NCI-H128 (cell line): ENCODE data around the gene ATP1B3.
"Not testable (repeated sequence)": the region's sequence is repeated elsewhere in the genome, so short reads cannot be mapped to it uniquely, and the experiment has no call there.

Experiments used
- DNase-seq: peaks from one replicate; lab custom pipeline; 2025; ENCODE audit not compliant: unreplicated experiment; lab: John Stamatoyannopoulos, UW

Gene ATP1B3

DNA sequence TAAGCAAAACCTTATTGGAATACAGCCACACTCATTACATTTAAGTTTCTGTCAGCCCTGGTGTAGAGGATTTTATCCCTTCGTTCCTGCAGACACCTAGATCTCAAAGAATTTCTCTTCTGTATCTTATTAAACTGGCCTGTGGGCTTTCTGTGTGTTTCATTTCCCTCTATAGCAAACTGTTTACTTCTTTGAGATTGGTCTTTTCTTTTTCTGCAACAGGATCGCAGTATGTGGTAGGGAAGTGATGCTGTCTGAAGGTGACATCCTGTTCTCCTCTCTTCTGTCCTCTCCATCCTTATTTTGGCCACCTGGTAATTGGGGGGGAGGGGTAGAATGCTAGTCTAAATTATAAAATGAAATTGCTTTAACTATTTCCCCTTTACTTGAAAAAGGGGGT lies 25.5 kb downstream of the ATP1B3 start:
- no peak for DNase-seq

GRCh38 chr3:141904203-141904602 lies 27.8 kb downstream of the ATP1B3 start:
- DNase-seq: no peak

DNA sequence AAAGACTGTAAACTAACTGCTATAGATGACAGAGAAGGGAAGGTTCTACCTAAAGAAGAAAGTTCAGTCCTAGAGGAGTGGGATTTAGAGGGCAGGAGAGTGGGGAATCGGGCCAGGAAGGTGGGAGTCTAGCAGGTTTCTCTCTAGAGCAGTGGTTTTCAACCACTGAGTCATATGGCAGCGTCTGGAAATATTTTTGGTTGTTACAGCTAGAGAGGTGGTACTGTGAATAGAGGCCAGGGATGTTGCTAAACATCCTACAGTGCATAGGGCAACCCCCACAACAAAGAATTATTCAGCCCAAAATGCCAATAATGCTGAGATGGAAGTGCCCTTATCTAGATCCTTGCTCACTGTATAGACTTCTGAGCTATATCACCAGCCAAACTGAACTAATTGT lies 28.7 kb downstream of the ATP1B3 start:
- no peak for DNase-seq

DNA sequence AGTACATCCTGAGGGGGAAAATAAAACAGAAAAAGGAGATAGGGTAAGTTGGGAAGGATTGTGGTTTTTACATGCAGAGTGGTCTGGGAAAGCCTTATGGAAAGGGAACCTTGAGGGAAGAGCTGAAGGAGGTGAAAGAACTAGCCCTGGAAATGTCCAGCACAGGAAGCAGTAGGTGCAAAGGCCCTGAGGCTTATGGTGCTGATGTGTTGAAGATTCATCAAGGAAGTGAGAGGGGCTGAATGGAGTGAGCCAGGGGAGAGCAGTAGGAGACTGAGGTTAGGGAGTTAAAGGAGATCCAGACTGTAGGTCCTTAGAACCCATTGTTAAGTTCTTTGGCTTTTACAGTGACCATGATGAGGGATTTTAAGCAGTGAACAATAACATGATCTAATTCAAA lies 33.0 kb downstream of the ATP1B3 start:
- no peak for DNase-seq

DNA sequence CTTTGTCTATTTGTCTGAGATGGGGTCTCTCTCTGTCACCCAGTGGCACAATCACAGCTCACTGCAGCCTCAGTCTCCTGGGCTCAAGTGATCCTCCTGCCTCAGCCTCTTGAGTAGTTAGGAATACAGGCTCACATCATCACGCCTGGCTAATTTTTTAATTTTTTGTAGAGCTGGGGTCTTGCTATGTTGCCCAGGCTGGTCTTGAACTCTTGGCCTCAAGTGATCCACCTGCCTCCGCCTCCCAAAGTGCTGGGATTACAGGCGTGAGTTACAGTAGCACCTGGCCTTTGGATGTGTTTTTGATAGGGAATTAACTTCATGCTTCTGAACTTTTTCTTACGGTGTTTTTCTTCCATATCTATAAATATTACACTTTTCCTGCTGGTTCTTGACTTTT lies 33.5 kb downstream of the ATP1B3 start:
- not testable (repeated sequence) for DNase-seq

DNA sequence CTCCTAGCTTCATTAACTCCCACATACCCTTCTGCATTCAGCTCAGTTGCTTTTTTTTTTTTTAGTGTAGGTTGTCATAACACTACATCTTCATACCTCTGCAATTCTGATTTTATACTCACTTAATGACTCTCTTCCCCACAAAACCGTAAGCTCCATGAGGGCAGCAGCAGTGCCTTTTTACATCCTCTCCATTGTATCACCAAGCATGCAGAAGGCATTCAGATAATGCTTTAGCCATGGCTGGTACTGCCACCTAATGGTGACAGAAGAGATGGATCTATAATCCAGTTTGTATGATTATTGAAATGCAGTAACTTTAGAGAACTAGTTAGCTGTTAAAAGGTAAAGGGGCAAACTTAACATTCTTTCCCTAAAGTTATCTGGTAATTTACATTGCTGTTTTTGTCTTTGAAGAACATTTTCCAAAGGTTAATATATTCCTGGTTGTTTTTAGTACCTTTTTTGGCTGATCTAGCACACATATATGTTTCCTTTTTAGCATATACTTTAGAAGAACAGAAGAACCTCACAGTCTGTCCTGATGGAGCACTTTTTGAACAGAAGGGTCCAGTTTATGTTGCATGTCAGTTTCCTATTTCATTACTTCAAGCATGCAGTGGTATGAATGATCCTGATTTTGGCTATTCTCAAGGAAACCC lies 36.8 kb downstream of the ATP1B3 start:
- DNase-seq: no peak

DNA sequence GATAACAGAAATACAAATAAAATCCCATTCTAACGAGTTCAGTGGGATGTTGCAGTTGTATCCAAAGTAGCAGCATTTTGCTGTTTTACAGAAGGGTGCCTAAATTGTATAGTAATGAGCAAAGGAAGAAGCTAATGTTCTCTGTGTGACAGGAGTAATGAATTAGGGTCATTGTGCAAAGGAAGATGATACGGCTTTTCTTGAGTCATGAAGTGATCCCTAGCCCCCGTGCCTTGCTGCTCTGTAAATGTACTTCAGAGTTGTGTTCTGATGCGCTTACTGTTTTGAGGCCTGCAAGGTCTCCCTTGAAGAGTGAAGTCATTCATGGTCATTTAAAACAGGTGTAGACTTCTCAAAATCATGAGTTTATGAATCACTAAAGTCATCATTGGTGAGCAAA lies 37.9 kb downstream of the ATP1B3 start:
- DNase-seq: no peak

- no peak for DNase-seq
These were observed 38.6 kb downstream of the ATP1B3 start for GRCh38 chr3:141915016-141915415.

GRCh38 chr3:141915766-141916165 lies 39.3 kb downstream of the ATP1B3 start:
- DNase-seq: no peak

DNA sequence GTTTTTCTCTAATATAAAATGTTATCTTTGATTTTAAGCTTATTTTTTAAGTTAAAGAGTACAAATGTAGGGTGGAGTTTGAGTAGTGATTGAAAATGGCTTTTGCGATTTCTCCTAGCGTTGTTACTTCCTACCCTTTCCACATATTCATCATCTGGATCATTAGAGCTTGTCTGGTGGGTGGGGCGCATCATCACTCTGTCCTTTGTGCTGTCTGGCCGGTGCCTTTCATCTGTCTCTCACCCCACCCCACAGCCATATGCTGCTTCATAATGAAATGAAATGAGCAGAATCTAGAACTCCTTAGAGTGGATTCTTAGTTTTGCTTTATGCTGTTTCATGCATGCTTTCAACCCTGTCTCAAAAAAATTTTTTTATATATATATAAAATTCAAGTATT lies 44.3 kb downstream of the ATP1B3 start:
- no peak for DNase-seq

DNA sequence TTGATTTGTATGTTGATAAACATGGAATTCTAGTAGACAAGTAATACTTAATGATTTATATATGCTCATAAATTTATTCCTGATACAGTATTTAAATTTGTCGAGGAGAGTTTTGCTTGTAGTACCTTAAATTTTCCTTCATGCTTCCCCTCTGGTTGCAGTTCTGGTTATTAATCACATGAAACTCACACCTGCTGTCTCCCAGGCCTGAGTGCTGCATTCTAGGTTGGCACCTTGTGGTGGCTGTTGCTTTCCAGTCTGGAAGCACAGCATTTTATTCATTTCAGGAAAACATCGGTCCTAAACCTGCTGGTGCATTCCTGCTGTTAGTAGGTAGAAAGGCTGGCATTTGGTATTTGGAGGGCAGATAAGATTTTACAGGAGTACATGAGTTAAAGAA lies 44.9 kb downstream of the ATP1B3 start:
- DNase-seq: no peak

DNA sequence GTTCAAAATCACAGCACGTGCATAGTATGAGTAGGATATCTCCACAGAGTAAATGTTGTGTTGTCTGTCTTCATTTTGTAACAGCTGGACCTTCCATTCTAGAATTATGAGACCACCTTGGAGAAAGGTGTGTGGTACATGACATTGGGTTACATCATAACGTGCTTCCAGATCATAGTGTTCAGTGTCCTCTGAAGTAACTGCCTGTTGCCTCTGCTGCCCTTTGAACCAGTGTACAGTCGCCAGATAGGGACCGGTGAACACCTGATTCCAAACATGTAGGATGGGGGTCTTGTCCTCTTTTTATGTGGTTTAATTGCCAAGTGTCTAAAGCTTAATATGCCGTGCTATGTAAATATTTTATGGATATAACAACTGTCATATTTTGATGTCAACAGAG lies 49.2 kb downstream of the ATP1B3 start:
- DNase-seq: not testable (repeated sequence)

DNA sequence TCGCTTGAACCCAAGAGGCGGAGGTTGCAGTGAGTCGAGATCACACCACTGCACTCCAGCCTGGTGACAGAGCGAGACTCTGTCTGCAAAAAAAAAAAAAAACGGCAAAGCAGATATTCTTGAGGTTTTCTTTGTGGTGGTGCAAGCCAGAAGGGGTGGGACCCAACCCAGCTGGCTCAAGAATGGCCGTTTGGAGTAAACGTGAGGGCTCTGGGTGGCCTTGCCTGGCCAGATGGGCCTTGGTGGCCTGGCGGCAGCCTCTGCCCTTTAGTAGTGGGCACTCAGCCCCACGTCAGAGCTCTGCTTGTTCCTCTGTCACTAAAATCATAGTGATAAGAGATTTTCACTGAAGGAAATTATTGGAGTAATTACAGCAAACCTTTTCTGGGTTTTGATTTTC lies 50.5 kb downstream of the ATP1B3 start:
- no peak for DNase-seq

GRCh38 chr3:141928631-141929270 lies 52.3 kb downstream of the ATP1B3 start:
- DNase-seq: no peak

GRCh38 chr3:141929341-141929995 lies 53.0 kb downstream of the ATP1B3 start:
- no peak for DNase-seq

GRCh38 chr3:141930801-141931200 lies 54.4 kb downstream of the ATP1B3 start:
- DNase-seq: no peak

GRCh38 chr3:141933421-141934300 lies 57.2 kb downstream of the ATP1B3 start:
- DNase-seq: no peak

DNA sequence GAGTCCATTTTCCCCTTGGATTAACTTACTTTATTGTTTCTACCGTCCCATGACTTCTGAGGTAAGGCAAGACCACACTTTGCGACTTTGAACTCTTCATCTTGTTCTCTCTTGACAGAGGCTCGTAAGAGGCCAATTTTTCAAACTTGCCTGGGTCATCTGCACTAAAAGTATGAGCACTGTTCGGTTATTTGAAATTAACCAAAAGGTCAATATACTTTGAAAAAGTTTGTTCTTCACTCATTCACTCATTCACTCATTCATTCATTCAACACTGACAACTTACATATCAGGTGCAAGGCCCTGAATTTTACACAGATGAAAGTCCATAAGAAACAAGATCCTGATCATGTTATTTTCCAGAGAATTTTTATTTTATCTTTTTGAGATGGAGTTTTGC lies 57.9 kb downstream of the ATP1B3 start:
- DNase-seq: no peak

- DNase-seq: no peak
These were observed 61.6 kb downstream of the ATP1B3 start for GRCh38 chr3:141938011-141938500.

- no peak for DNase-seq
These were observed 63.3 kb downstream of the ATP1B3 start for GRCh38 chr3:141939759-141940158.

- peak; percentile 18 for DNase-seq
These were observed 63.8 kb downstream of the ATP1B3 start for GRCh38 chr3:141940194-141940776.
